T-helper 9 cell (primary cell): ENCODE measurements around the gene DRAXIN.

Source experiments
- DNase-seq: peaks from one replicate; pipeline ENCODE4 v3.0.0-alpha.2; 2020

DRAXIN gene

GRCh38 chr1:11766429-11766776, 74.9 kb downstream of the DRAXIN start:
- no peak for DNase-seq

- no peak for DNase-seq
Observed at GRCh38 chr1:11767922-11768704, 76.6 kb downstream of the DRAXIN start.

GRCh38 chr1:11768821-11769220, 77.3 kb downstream of the DRAXIN start:
- DNase-seq = no peak

GRCh38 chr1:11769274-11769673, 77.8 kb downstream of the DRAXIN start:
- no peak for DNase-seq

- DNase-seq = no peak
Observed at GRCh38 chr1:11770011-11770410, 78.5 kb downstream of the DRAXIN start.

GRCh38 chr1:11771481-11772043, 80.1 kb downstream of the DRAXIN start:
- DNase-seq = no peak

- no peak for DNase-seq
Observed at GRCh38 chr1:11772458-11772857, 80.9 kb downstream of the DRAXIN start.

GRCh38 chr1:11774753-11775152, 83.2 kb downstream of the DRAXIN start:
- no peak for DNase-seq
